Brain pericyte (primary cell): ENCODE results near the gene ZCCHC3.
A peak's percentile ranks its signal among the peaks of the same experiment; 100 is the strongest.

ENCODE experiments used
- DNase-seq: peaks from one replicate; pipeline ENCODE4 v3.0.0-alpha.2; 2012; ENCODE audit warnings: low read depth, low spot score

The ZCCHC3 gene

GRCh38 chr20:346033-346639, 48.8 kb downstream of the ZCCHC3 start:
- no peak for DNase-seq

GRCh38 chr20:346640-347316, 49.4 kb downstream of the ZCCHC3 start, which contains the start of gene NRSN2:
Gene NRSN2, plus strand, starts transcription at chr20:347111. Its CDS starts 2,533 bp downstream, at chr20:349644.
- DNase-seq, result no peak

GRCh38 chr20:347317-347639, 49.9 kb downstream of the ZCCHC3 start:
- no peak for DNase-seq

GRCh38 chr20:347640-348484, 50.5 kb downstream of the ZCCHC3 start:
- DNase-seq, result peak; percentile 87

GRCh38 chr20:348972-349841, 51.8 kb downstream of the ZCCHC3 start:
- no peak for DNase-seq
